ENCODE measurements around the gene VARS2. TPM values are rescaled to one million over a fixed set of nuclear protein-coding genes. Genes with fewer than 3 reads are reported as not detected.

VARS2 gene
- total and polyA plus RNA-seq, 8 donors, result 11.3 to 40.6 (median 18.9) TPM

DNA sequence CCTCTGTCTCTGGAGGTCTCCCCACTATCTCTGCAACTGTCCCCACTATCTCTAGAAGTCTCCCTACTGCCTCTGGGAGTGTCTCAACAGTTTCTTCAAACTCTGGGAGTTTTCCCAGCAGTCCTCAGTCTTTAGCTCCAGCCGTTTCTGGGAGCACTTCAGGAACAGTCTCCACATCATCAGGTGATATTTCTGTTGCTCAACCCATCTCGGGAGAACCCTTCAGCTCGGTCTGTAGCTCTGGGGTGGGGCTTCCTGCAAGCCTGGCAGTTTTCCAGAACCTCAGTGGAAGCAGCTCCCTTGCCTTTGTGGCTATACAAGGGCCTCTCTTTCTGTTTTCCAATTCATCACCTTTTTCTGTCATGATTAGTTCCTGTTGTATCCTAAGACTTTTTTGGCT is 21.0 kb downstream of the VARS2 start:
- no peak for DNase-seq
- no peak for FAIRE-seq
- no peak for ATAC-seq
- H3K9me3 ChIP-seq, result no peaks in the 10 kb centered on the region
- TF ChIP-seq, protein P1, sequence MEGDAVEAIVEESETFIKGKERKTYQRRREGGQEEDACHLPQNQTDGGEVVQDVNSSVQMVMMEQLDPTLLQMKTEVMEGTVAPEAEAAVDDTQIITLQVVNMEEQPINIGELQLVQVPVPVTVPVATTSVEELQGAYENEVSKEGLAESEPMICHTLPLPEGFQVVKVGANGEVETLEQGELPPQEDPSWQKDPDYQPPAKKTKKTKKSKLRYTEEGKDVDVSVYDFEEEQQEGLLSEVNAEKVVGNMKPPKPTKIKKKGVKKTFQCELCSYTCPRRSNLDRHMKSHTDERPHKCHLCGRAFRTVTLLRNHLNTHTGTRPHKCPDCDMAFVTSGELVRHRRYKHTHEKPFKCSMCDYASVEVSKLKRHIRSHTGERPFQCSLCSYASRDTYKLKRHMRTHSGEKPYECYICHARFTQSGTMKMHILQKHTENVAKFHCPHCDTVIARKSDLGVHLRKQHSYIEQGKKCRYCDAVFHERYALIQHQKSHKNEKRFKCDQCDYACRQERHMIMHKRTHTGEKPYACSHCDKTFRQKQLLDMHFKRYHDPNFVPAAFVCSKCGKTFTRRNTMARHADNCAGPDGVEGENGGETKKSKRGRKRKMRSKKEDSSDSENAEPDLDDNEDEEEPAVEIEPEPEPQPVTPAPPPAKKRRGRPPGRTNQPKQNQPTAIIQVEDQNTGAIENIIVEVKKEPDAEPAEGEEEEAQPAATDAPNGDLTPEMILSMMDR (IDR thresholded peaks at IDR 0.05), result no peak
- 35 to 38% methylated on average over 3 of the region's 3 CpGs for WGBS, 2 donors
- no peaks in the 10 kb centered on the region for H3K27me3 ChIP-seq
- peaks cover 0 to 6% (median 0%) of the 10 kb centered on the region in 3 donors for H3K4me1 ChIP-seq
- H3K4me3 ChIP-seq, result no peak overlapping the region
- no peaks in the 10 kb centered on the region for H3K36me3 ChIP-seq
- intact Hi-C loops (cut with DNase I), result loop anchor here in 1 of 3 donors (10.0 kb wide), 1 partner anchor 130 kb away; no protein-coding TSS in a partner anchor
- no peak overlapping the region for H3K27ac ChIP-seq

DNA sequence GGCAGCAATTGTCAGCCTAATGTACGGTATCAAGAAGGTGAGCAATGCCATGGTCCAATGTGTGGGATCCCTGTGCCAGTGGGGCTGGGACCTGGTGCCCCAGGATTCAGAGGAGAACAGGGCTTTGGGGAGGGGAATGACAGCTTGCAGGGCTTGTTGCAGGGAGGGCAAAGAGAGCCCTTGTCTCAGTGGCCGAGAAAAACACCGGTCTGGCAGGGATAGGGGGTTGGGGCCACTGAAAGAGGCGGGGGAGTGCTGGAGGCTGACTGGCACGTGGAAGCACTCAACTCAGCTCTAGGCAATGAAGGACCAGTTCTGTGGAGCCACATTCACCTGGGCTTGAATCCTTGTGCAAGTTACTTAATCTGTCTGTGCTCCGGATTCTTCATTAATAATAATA is 23.2 kb downstream of the VARS2 start:
- Histone ChIP-seq H3K9me3 (no peaks in the 10 kb centered on the region), H3K27ac (no peak overlapping the region), H3K4me3 (no peak overlapping the region), H3K4me1 (peaks cover 0 to 6% (median 0%) of the 10 kb centered on the region in 3 donors), H3K27me3 (no peaks in the 10 kb centered on the region), H3K36me3 (no peaks in the 10 kb centered on the region)
- ATAC-seq (no peak), FAIRE-seq (no peak), DNase-seq (no peak)
- TF ChIP-seq, protein P1 (IDR thresholded peaks at IDR 0.05), result no peak
- intact Hi-C loops (cut with DNase I), result loop anchor here in 1 of 3 donors (10.0 kb wide), 1 partner anchor 128 kb away; no protein-coding TSS in a partner anchor
- 78 to 82% methylated on average over 6 of the region's 6 CpGs for WGBS, 2 donors

DNA sequence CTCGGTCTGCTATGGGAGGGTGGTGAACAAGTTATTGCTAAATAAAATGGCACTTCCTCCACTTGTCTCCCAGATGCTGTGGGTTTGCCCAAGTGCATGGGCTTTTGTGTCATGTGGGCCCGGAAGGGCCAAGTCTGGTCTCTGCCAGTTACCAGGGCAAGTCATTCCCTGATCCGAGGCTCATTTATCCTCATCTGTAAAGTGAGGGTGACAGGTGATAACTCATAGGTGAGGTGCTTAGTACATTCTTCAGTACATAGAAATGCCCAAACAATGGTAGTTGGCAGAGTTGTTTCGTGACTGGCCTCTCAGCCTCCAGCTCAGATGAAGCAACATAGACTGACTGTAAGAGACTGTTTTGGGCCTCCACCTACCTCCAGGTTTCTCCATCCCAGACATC is 24.7 kb downstream of the VARS2 start:
- Histone ChIP-seq H3K27ac (peak overlapping the region in 1 of 4 donors; percentile 13), H3K4me3 (no peak overlapping the region), H3K36me3 (no peaks in the 10 kb centered on the region), H3K4me1 (no peaks in the 10 kb centered on the region), H3K9me3 (no peaks in the 10 kb centered on the region), H3K27me3 (no peaks in the 10 kb centered on the region)
- DNase-seq, result no peak
- intact Hi-C loops (cut with DNase I), result loop anchor here in 1 of 3 donors (10.0 kb wide), 1 partner anchor 126 kb away; no protein-coding TSS in a partner anchor
- TF ChIP-seq, protein P1 (IDR thresholded peaks at IDR 0.05), result no peak
- ATAC-seq, result peak; percentile 32 to 60 (median 48)
- FAIRE-seq, result no peak
- 42 to 46% methylated on average over 4 of the region's 4 CpGs for WGBS, 2 donors

DNA sequence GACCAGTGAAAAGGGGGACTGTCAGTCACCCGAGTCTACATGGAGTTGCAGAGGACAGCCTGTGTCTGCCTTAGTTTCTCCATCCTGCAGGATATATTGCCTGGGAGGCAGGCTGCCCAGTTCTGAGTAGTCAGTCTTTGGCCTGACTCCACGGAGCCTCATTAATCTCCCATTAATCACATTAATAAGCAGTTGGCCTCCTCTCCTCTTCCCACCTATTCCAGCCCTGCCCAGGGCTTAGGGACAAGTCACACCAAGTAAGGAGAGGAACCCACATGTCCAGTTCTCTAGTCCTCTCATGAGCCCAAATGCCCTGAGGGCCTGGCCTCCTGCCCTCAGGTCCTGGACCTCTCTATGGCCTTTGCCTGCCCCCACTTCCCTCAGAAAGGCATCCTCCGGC is 25.4 kb downstream of the VARS2 start:
- H3K27me3 ChIP-seq, result no peaks in the 10 kb centered on the region
- no peak overlapping the region for H3K27ac ChIP-seq
- H3K36me3 ChIP-seq, result no peaks in the 10 kb centered on the region

More for the DNA sequence above, 25.4 kb downstream of the VARS2 start:
- Histone ChIP-seq H3K4me3 (no peak overlapping the region), H3K4me1 (no peaks in the 10 kb centered on the region), H3K9me3 (no peaks in the 10 kb centered on the region)
- 35 to 37% methylated on average over 3 of the region's 3 CpGs for WGBS, 2 donors
- intact Hi-C loops (cut with DNase I), result loop anchor here in 1 of 3 donors (10.0 kb wide), 1 partner anchor 125 kb away; no protein-coding TSS in a partner anchor
- FAIRE-seq (no peak), DNase-seq (peak in 2 of 6 donors; percentile 28 to 47), ATAC-seq (peak; percentile 58 to 77 (median 69))
- TF ChIP-seq, protein P1 (IDR thresholded peaks at IDR 0.05), result no peak
